ENCODE results near the gene ASB5. TPM values are rescaled to one million over a fixed set of nuclear protein-coding genes. Genes with fewer than 3 reads are reported as not detected.

The ASB5 gene
- total and polyA plus RNA-seq, 9 of the 15 experiments (the other 6 are each of a cell fraction or from before 2014, with no cell fraction given): not detected

DNA sequence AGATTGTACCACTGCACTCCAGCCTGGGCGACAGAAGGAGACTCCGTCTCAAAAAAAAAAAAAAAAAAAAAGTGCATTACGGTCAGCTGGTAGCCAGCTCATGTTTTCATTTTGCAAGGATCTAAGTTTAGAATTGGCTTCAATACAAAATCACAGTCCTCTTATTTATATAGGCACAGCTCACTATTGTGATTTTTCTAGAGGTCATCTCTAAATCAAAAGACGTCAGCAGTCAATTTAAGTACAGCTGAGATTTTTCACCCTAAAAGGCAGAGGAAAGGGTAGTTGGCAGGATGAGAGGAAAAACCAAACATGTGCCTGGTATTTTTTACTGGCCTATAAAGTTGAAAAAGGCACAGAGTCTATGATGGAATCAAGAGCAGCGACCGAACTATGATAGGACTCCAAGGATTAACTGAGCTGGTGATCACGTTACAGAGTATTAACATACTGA is 30.8 kb downstream of the ASB5 start:
- H3K79me2 ChIP-seq (ENCODE audit: control insufficient read depth, insufficient read depth, low read length): no peaks in the 10 kb centered on the region
- TF ChIP-seq ZBTB7A (IDR thresholded peaks at IDR 0.05; ENCODE audit: borderline replicate concordance, control insufficient read depth, low read depth, low read length): no peak
- TF ChIP-seq NR2C1 (IDR thresholded peaks at IDR 0.05): no peak
- TF ChIP-seq NR2C1 (tag; IDR thresholded peaks at IDR 0.05): no peak
- TF ChIP-seq, protein P1, sequence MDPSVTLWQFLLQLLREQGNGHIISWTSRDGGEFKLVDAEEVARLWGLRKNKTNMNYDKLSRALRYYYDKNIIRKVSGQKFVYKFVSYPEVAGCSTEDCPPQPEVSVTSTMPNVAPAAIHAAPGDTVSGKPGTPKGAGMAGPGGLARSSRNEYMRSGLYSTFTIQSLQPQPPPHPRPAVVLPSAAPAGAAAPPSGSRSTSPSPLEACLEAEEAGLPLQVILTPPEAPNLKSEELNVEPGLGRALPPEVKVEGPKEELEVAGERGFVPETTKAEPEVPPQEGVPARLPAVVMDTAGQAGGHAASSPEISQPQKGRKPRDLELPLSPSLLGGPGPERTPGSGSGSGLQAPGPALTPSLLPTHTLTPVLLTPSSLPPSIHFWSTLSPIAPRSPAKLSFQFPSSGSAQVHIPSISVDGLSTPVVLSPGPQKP (CRISPR knock-in tag; IDR thresholded peaks at IDR 0.05): no peak
- no peak for TF ChIP-seq SMARCE1 (IDR thresholded peaks at IDR 0.05)
- TF ChIP-seq BRD4 (IDR thresholded peaks at IDR 0.05): no peak
- TF ChIP-seq ZNF592 (IDR thresholded peaks at IDR 0.05): no peak
- TF ChIP-seq SREBF1 (IDR thresholded peaks at IDR 0.05; ENCODE audit: borderline replicate concordance, low read depth, low read length): no peak
- no peak for TF ChIP-seq ZNF551 (CRISPR knock-in tag; IDR thresholded peaks at IDR 0.05)
- TF ChIP-seq VEZF1 (CRISPR knock-in tag; IDR thresholded peaks at IDR 0.05): no peak
- TF ChIP-seq NEUROD1 (IDR thresholded peaks at IDR 0.05; ENCODE audit: borderline replicate concordance, low read depth, low read length, partially characterized antibody): no peak
- no peak for TF ChIP-seq NFIC (IDR thresholded peaks at IDR 0.05)
- TF ChIP-seq TSC22D4 (tag; IDR thresholded peaks at IDR 0.05): no peak
- no peak for TF ChIP-seq KDM4B (IDR thresholded peaks at IDR 0.05; ENCODE audit: borderline replicate concordance in 2 of 2, low read depth in 1 of 2)
- no peak for TF ChIP-seq FOXJ2 (tag; IDR thresholded peaks at IDR 0.05)
- no peak for TF ChIP-seq ZBED1 (IDR thresholded peaks at IDR 0.05)
- TF ChIP-seq HEY1 (CRISPR knock-in tag; IDR thresholded peaks at IDR 0.05; ENCODE audit: borderline replicate concordance): no peak
- H3K4me2 ChIP-seq (ENCODE audit: insufficient read depth, low read length): no peak overlapping the region
- no peaks in the 10 kb centered on the region; a peak in 1 of 5 replicates for H3K4me1 ChIP-seq (replicated peaks in 1 of 2; ENCODE audit: control insufficient read depth in 2 of 2, insufficient read depth in 2 of 2, low read length in 2 of 2)
- no TSS peak for BruUV-seq (replicated peaks)
- 0% methylated on average over 6 of the region's 7 CpGs for WGBS (ENCODE audit: insufficient coverage, low coverage, missing lambda C conversion rate)
- H3K9me1 ChIP-seq (ENCODE audit: control insufficient read depth, insufficient read depth, low read length): no peaks in the 10 kb centered on the region
- H3K9ac ChIP-seq (ENCODE audit: insufficient read depth in 1 of 2, low read depth in 2 of 2, low read length in 2 of 2): no peak overlapping the region
- no peak overlapping the region for H3K4me3 ChIP-seq
- no peaks in the 10 kb centered on the region for H3K9me3 ChIP-seq (replicated peaks; ENCODE audit: control insufficient read depth, insufficient read depth, low read depth, low read length)
- H3K36me3 ChIP-seq (ENCODE audit: control insufficient read depth, insufficient read depth, low read length): no peaks in the 10 kb centered on the region
- intact Hi-C loops (cut with micrococcal nuclease): no loop called here
- ChIA-PET POLR2A (interaction anchor here (0.6 kb wide), 1 partner anchor 9 kb away, joined by 3 read pairs; no protein-coding TSS in a partner anchor), CTCF (ENCODE audit: low intra/inter-chr PET ratio) (no interaction called here)
- H3K27ac ChIP-seq (ENCODE audit: extremely low read depth, low read depth, low read length): no peak overlapping the region
- no peaks in the 10 kb centered on the region for H4K20me1 ChIP-seq (replicated peaks; ENCODE audit: control insufficient read depth, insufficient read depth, low read length)
- FAIRE-seq (no peak), ATAC-seq (no peak), DNase-seq (ENCODE audit: extremely low read depth in 1 of 4, low spot score in 3 of 4) (no peak)
- no peak overlapping the region for H2AFZ ChIP-seq (ENCODE audit: low read depth, low read length)
- H3K27me3 ChIP-seq (ENCODE audit: control insufficient read depth in 2 of 2, insufficient read depth in 2 of 2, low read length in 2 of 2): no peaks in the 10 kb centered on the region
- in situ Hi-C loops (cut with MboI): no loop called here
